Neuronal stem cell (in vitro differentiated cells): ENCODE results near the gene MAML2.

Experiments used
- DNase-seq: peaks from one replicate; pipeline ENCODE4 v3.0.0-alpha.2; 2013; ENCODE audit warnings: low spot score
- H2AFZ ChIP-seq: one replicate; pipeline ENCODE4 v1.6.1; 2013; ENCODE audit warnings: mild to moderate bottlenecking, low read length, inconsistent platforms
- H2AK5ac ChIP-seq: 2 replicates; pipeline ENCODE4 v1.6.1; 2013; ENCODE audit warnings: low read depth, mild to moderate bottlenecking, inconsistent platforms, low read length, moderate library complexity, mixed read lengths
- H2BK120ac ChIP-seq: 2 replicates; pipeline ENCODE4 v1.6.1; 2013; ENCODE audit warnings: low read depth, mild to moderate bottlenecking, inconsistent platforms, low read length, moderate library complexity, mixed read lengths
- H2BK12ac ChIP-seq: one replicate; pipeline ENCODE4 v1.6.1; 2013; ENCODE audit warnings: low read length, inconsistent platforms
- H2BK15ac ChIP-seq: 2 replicates; pipeline ENCODE4 v1.6.1; 2013; ENCODE audit warnings: mild to moderate bottlenecking, low read length, inconsistent platforms, mixed read lengths
- H2BK5ac ChIP-seq: one replicate; pipeline ENCODE4 v1.6.1; 2013; ENCODE audit warnings: inconsistent platforms, mild to moderate bottlenecking, low read length, moderate library complexity
- H3K14ac ChIP-seq: one replicate; pipeline ENCODE4 v1.6.1; 2013; ENCODE audit warnings: low read length, inconsistent platforms
- H3K18ac ChIP-seq: 2 replicates; pipeline ENCODE4 v1.6.1; 2013; ENCODE audit warnings: low read length, inconsistent platforms
- H3K23ac ChIP-seq: 2 replicates; pipeline ENCODE4 v1.6.1; 2013; ENCODE audit warnings: low read depth, mild to moderate bottlenecking, mixed read lengths, low read length, inconsistent platforms; ENCODE audit not compliant: poor library complexity
- H3K27ac ChIP-seq: replicated peaks from 3 replicates; pipeline ENCODE4 v1.5.1; 2013; ENCODE audit warnings: low read length, inconsistent platforms
- H3K27me3 ChIP-seq, 3 experiments: 2 replicates each; pipeline ENCODE4 v1.6.1; 2013; ENCODE audit warnings: low read length in 3 of 3, mild to moderate bottlenecking in 2 of 3, inconsistent platforms in 1 of 3, low read depth in 1 of 3, mixed read lengths in 1 of 3, moderate library complexity in 1 of 3; ENCODE audit not compliant: control insufficient read depth in 3 of 3, insufficient read depth in 3 of 3
- H3K36me3 ChIP-seq, 2 donors: replicated peaks in 1 of 2; 2 replicates each; pipeline ENCODE4 v1.6.1; 2013; ENCODE audit warnings: low read length in 2 of 2; ENCODE audit not compliant: control insufficient read depth in 2 of 2, insufficient read depth in 2 of 2
- H3K4ac ChIP-seq: 2 replicates; pipeline ENCODE4 v1.6.1; 2013; ENCODE audit warnings: inconsistent platforms, mild to moderate bottlenecking, low read length, moderate library complexity
- H3K4me1 ChIP-seq, 2 donors: 1 replicate in 1 of 2; 2 replicates in 1 of 2; pipeline ENCODE4 v1.6.1; 2013; ENCODE audit warnings: low read length in 2 of 2, low read depth in 1 of 2; ENCODE audit not compliant: control insufficient read depth in 2 of 2, insufficient read depth in 1 of 2
- H3K4me2 ChIP-seq: one replicate; pipeline ENCODE4 v1.6.1; 2013; ENCODE audit warnings: mild to moderate bottlenecking, low read length, inconsistent platforms; ENCODE audit not compliant: insufficient read depth, poor library complexity, severe bottlenecking
- H3K4me3 ChIP-seq, 2 donors: 2 replicates each; pipeline ENCODE4 v1.5.1; 2013; ENCODE audit warnings: low read length in 2 of 2, mild to moderate bottlenecking in 2 of 2, inconsistent platforms in 1 of 2, moderate library complexity in 1 of 2
- H3K79me1 ChIP-seq: one replicate; pipeline ENCODE4 v1.6.1; 2013; ENCODE audit warnings: low read depth, mild to moderate bottlenecking, inconsistent platforms, low read length, moderate library complexity
- H3K9ac ChIP-seq: one replicate; pipeline ENCODE4 v1.6.1; 2013; ENCODE audit warnings: mild to moderate bottlenecking, low read depth, low read length, inconsistent platforms; ENCODE audit not compliant: poor library complexity
- H3K9me3 ChIP-seq, 2 donors: replicated peaks in 1 of 2; 2 replicates each; pipeline versions ENCODE3 to v1.6.1; 2013; ENCODE audit warnings: low read length in 2 of 2, mild to moderate bottlenecking in 2 of 2, inconsistent platforms in 1 of 2, low read depth in 1 of 2, mixed read lengths in 1 of 2, moderate library complexity in 1 of 2; ENCODE audit not compliant: control insufficient read depth in 2 of 2, insufficient read depth in 1 of 2
- H4K8ac ChIP-seq: one replicate; pipeline ENCODE4 v1.6.1; 2013; ENCODE audit warnings: low read depth, mild to moderate bottlenecking, inconsistent platforms, low read length, moderate library complexity
- H4K91ac ChIP-seq: one replicate; pipeline ENCODE4 v1.6.1; 2013; ENCODE audit warnings: low read length, low read depth, mild to moderate bottlenecking, inconsistent platforms; ENCODE audit not compliant: poor library complexity
- WGBS, 2 donors: extraction: QIAGEN DNeasy Blood & Tissue Kit; methylation state at CpG; one replicate each; pipeline ENCODE4 v1.1.7; 2013; ENCODE audit warnings: missing lambda C conversion rate in 2 of 2, mixed read lengths in 1 of 2; ENCODE audit not compliant: insufficient read length in 2 of 2, insufficient replicate concordance in 1 of 2; ENCODE audit errors: extremely low coverage in 2 of 2; 5-methylcytosine and 5-hydroxymethylcytosine counted together

Gene MAML2

DNA sequence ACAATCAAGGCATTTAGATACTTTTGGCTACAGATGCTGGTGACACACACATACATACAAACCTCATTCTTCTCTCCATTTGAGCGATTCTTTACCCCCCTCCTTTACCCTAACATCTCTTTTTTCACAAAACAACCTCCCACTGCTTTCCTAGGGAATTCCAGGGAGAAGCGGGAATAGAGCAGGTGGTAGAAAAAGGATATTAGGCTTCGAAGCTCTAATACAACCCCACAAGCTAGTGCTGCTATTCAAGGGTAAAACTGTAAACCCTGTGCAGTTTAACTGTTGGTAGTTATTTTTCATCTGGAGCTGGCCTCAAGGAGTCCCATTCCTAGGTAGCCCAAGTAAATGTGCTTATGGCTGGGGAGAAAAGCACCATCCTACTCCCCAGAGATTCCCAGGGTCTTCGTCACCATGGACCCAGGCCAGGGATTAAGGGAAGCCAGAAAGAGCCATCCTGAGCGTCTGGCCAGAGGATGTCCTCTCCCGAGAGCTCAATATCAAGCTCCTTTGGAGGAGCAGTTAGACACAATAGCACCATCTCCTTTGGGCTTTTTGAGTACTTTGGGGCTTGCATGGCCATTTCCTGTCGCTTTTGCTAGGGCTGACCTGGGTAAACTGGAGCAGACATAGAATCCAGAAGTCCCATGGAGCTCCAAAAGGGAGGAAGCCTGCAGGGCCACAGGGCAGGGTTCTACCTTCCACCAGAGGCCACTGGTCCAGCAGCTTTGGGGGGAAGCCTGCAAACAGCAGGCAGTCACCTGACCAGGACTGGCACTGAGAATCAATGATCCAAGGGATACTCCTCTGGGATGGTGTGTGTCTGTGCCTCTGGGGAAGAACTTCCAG lies 3.1 kb downstream of the MAML2 start:
- Histone ChIP-seq H3K9ac (no peak overlapping the region), H3K18ac (no peak overlapping the region), H4K91ac (no peak overlapping the region), H2AK5ac (peak overlapping the region; percentile 82), H3K9me3 (peaks cover 0 to 10% of the 10 kb centered on the region in 2 donors), H3K27ac (no peak overlapping the region), H2BK120ac (no peak overlapping the region), H3K4me1 (peaks cover 8 to 27% of the 10 kb centered on the region in 2 donors), H3K4me3 (no peak overlapping the region), H3K36me3 (peaks cover 0 to 34% of the 10 kb centered on the region in 2 donors), H2BK15ac (peak overlapping the region; percentile 46), H3K4ac (no peak overlapping the region), H4K8ac (no peak overlapping the region), H3K14ac (no peak overlapping the region), H2BK5ac (peak overlapping the region; percentile 18), H2AFZ (no peak overlapping the region), H2BK12ac (no peak overlapping the region), H3K27me3 (no peaks in the 10 kb centered on the region), H3K4me2 (no peak overlapping the region), H3K23ac (no peak overlapping the region), H3K79me1 (no peaks in the 10 kb centered on the region)
- DNase-seq = no peak
- 100% methylated on average over 1 of the region's 7 CpGs; no CpG with 5 or more reads in 1 of the 2 donors for WGBS, 2 donors

GRCh38 chr11:96338910-96339705 lies 3.9 kb downstream of the MAML2 start:
- no peaks in the 10 kb centered on the region for H3K79me1 ChIP-seq
- no peak overlapping the region for H3K4me2 ChIP-seq
- H2AFZ ChIP-seq = no peak overlapping the region
- H2BK12ac ChIP-seq = no peak overlapping the region
- no peak overlapping the region for H4K91ac ChIP-seq
- H3K14ac ChIP-seq = no peak overlapping the region
- H3K4me1 ChIP-seq = peaks cover 8 to 27% of the 10 kb centered on the region in 2 donors
- no peak overlapping the region for H4K8ac ChIP-seq
- H3K27me3 ChIP-seq = no peaks in the 10 kb centered on the region
- peak overlapping the region; percentile 40 for H3K18ac ChIP-seq
- H3K4me3 ChIP-seq = no peak overlapping the region
- H2BK15ac ChIP-seq = no peak overlapping the region
- no peak overlapping the region for H3K4ac ChIP-seq
- H3K9me3 ChIP-seq = peaks cover 0 to 10% of the 10 kb centered on the region in 2 donors
- H2BK120ac ChIP-seq = no peak overlapping the region
- H3K27ac ChIP-seq = no peak overlapping the region
- no peak overlapping the region for H3K9ac ChIP-seq
- H3K23ac ChIP-seq = no peak overlapping the region
- H3K36me3 ChIP-seq = peaks cover 0 to 37% of the 10 kb centered on the region in 2 donors
- DNase-seq = no peak
- WGBS, 2 donors = no CpG with 5 or more reads among the region's 13 CpGs
- no peak overlapping the region for H2BK5ac ChIP-seq
- no peak overlapping the region for H2AK5ac ChIP-seq

DNA sequence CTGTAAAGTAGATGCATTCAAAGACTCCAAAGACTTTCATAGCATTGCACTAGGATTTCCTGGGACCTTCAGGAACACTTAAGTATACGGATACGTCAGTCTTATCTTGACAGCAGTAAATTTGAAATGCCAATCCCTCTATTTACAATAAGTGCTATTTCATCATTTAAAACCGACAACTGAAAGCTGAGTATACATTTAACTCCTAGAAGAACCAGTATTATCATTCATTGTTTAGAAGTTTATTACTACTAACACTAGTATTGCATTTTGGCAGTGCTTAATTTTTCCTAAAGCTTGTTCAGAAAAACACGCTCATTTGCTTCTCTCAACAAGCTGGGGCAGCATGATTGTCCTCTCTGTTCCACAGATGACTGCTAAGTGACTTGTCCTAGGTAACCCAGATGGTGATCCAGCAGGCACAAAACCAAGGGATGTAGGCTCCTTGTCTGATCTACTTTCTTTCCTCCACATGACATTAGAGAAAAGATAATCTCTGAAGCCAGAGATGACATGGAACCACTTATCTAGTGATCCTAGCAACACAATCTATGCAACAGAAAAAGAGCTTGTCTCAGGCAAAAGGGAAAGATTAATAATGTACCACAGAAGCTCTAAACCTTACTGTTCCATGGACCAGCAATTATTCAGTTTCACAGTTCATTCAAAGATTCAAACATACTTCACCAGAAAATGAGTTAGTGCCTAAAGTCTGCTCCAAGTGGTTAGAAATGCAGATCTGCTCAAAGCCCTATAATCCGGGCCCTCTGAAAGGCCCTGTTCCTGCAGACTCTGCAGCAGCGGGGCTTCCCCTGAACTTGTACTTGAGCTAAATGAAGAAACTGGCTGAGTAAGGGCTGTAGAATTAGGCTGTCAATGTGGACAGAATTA lies 5.2 kb downstream of the MAML2 start:
- Histone ChIP-seq H3K4ac (no peak overlapping the region), H3K18ac (no peak overlapping the region), H3K4me3 (no peak overlapping the region), H4K91ac (no peak overlapping the region), H3K27ac (no peak overlapping the region), H3K14ac (no peak overlapping the region), H2BK15ac (no peak overlapping the region), H2AK5ac (no peak overlapping the region), H3K4me1 (peaks cover 8 to 31% of the 10 kb centered on the region in 2 donors), H4K8ac (no peak overlapping the region), H3K9ac (no peak overlapping the region), H2BK5ac (no peak overlapping the region), H3K9me3 (peaks cover 0 to 10% of the 10 kb centered on the region in 2 donors), H2AFZ (no peak overlapping the region), H3K27me3 (no peaks in the 10 kb centered on the region), H3K36me3 (peaks cover 0 to 37% of the 10 kb centered on the region in 2 donors), H3K23ac (no peak overlapping the region), H3K4me2 (no peak overlapping the region), H3K79me1 (no peaks in the 10 kb centered on the region), H2BK12ac (no peak overlapping the region), H2BK120ac (no peak overlapping the region)
- WGBS, 2 donors = no CpG with 5 or more reads among the region's 6 CpGs
- DNase-seq = no peak
